Esophagus muscularis mucosa (tissue), 4 donors: ENCODE measurements around the gene DNM3. TPM values are rescaled to one million over a fixed set of nuclear protein-coding genes. Genes with fewer than 3 reads are reported as not detected.

Experiments used
- DNase-seq: peaks from one replicate; pipeline ENCODE4 v3.0.0-alpha.2; 2017; ENCODE audit errors: extremely low spot score
- H3K27ac ChIP-seq, 4 donors: fragments of 200-600 bp; sonication (generic); replicated peaks in 1 of 4; 1 replicate in 3 of 4; 2 replicates in 1 of 4; pipeline ENCODE4 v1.5.1; 2016 to 2019; ENCODE audit warnings: mild to moderate bottlenecking in 1 of 4
- H3K27me3 ChIP-seq, 4 donors: fragments of 200-600 bp; sonication (generic); one replicate each; pipeline versions ENCODE4 v1.5.1 to v1.6.0; 2016 to 2019
- H3K36me3 ChIP-seq, 4 donors: fragments of 200-600 bp; sonication (generic); one replicate each; pipeline ENCODE4 v1.5.1; 2016 to 2019
- H3K4me1 ChIP-seq, 4 donors: fragments of 200-600 bp; sonication (generic); one replicate each; pipeline ENCODE4 v1.5.1; 2016 to 2019
- H3K4me3 ChIP-seq, 4 donors: fragments of 200-600 bp; sonication (generic); 1 replicate in 2 of 4; 2 replicates in 2 of 4; pipeline ENCODE4 v1.5.1; 2016 to 2019; ENCODE audit warnings: mild to moderate bottlenecking in 4 of 4, moderate library complexity in 1 of 4
- H3K9me3 ChIP-seq, 4 donors: fragments of 200-600 bp; sonication (generic); 1 replicate in 3 of 4; 2 replicates in 1 of 4; pipeline ENCODE4 v1.5.1; 2016 to 2019
- CTCF ChIP-seq, 3 experiments: fragments of 200-600 bp in 2 of 3; fragments of 450-650 bp in 1 of 3; sonication (generic) in 2 of 3; IDR thresholded peaks; one replicate each; pipeline ENCODE4 v1.5.1; 2017 to 2019; ENCODE audit warnings: antibody characterized with exemption in 3 of 3, mild to moderate bottlenecking in 2 of 3, moderate library complexity in 1 of 3
- EP300 ChIP-seq: sonication (generic); formaldehyde crosslinking; IDR thresholded peaks from one replicate; pipeline ENCODE4 v1.6.1; 2017; ENCODE audit warnings: antibody characterized with exemption
- POLR2A ChIP-seq: fragments of 450-650 bp; IDR thresholded peaks from one replicate; pipeline ENCODE4 v1.6.1; 2017; ENCODE audit warnings: antibody characterized with exemption, moderate library complexity, mild to moderate bottlenecking, low read depth
- POLR2AphosphoS5 ChIP-seq, 2 donors: sonication (generic); formaldehyde crosslinking; IDR thresholded peaks; one replicate each; pipeline ENCODE4 v1.6.1; 2017; ENCODE audit warnings: antibody characterized with exemption in 2 of 2
- WGBS: methylation state at CpG from one replicate; pipeline ENCODE4 v1.1.5; 2018; 5-methylcytosine and 5-hydroxymethylcytosine counted together
- intact Hi-C: fragments of 100-400 bp; cut with DNase I; formaldehyde crosslinking; loops from one replicate; pipeline ENCODE4 v1.15.1; 2023
- total RNA-seq, 4 donors: library from RNA; depleted of rRNA; stranded (reverse); fragments of >200 nt; gene quantifications; one replicate each; pipeline versions ENCODE4 v1.1.0 to v1.2.1, GENCODE V29; 2016

DNM3 gene
- total RNA-seq, 4 donors from 2014 or later, result 3.3 to 6.4 (median 3.9) TPM

GRCh38 chr1:171984850-171985485 lies 143.7 kb downstream of the DNM3 start:
- intact Hi-C loops, result loop anchor here (1.0 kb wide), 1 partner anchor 183 kb away; no protein-coding TSS in a partner anchor

GRCh38 chr1:171985639-171986038 lies 144.3 kb downstream of the DNM3 start:
- Histone ChIP-seq H3K27ac (no peak overlapping the region), H3K9me3 (no peaks in the 10 kb centered on the region), H3K4me1 (peaks cover 0 to 7% (median 3%) of the 10 kb centered on the region in 4 donors), H3K27me3 (no peaks in the 10 kb centered on the region), H3K4me3 (no peak overlapping the region), H3K36me3 (no peaks in the 10 kb centered on the region)
- TF ChIP-seq CTCF (IDR thresholded peaks at IDR 0.05) (no peak), EP300 (no peak), POLR2AphosphoS5 (IDR thresholded peaks at IDR 0.05) (no peak), POLR2A (no peak)
- no peak for DNase-seq
- 68% methylated on average over 2 of the region's 2 CpGs for WGBS
- intact Hi-C loops, result loop anchor here (1.0 kb wide), 1 partner anchor 183 kb away; no protein-coding TSS in a partner anchor

More at GRCh38 chr1:171984850-171985485, 143.7 kb downstream of the DNM3 start:
- no peaks in the 10 kb centered on the region for H3K9me3 ChIP-seq
- H3K27me3 ChIP-seq, result no peaks in the 10 kb centered on the region
- H3K36me3 ChIP-seq, result no peaks in the 10 kb centered on the region
- H3K4me1 ChIP-seq, result peaks cover 0 to 7% (median 3%) of the 10 kb centered on the region in 4 donors
- 26% methylated on average over 3 of the region's 3 CpGs for whole genome bisulfite sequencing
- H3K4me3 ChIP-seq, result no peak overlapping the region
- H3K27ac ChIP-seq, result no peak overlapping the region
- no peak for DNase-seq
- TF ChIP-seq POLR2A, result no peak
- no peak for TF ChIP-seq EP300
- peak; percentile 67 to 80 (median 70) for TF ChIP-seq CTCF (IDR thresholded peaks at IDR 0.05)
- TF ChIP-seq POLR2AphosphoS5 (IDR thresholded peaks at IDR 0.05), result no peak

- Histone ChIP-seq H3K36me3 (no peaks in the 10 kb centered on the region), H3K27ac (no peak overlapping the region), H3K27me3 (no peaks in the 10 kb centered on the region), H3K4me1 (peaks cover 0 to 7% (median 3%) of the 10 kb centered on the region in 4 donors), H3K9me3 (no peaks in the 10 kb centered on the region), H3K4me3 (no peak overlapping the region)
- 52% methylated on average over 1 of the region's 1 CpG for WGBS
- no peak for TF ChIP-seq POLR2AphosphoS5 (IDR thresholded peaks at IDR 0.05)
- no peak for TF ChIP-seq CTCF (IDR thresholded peaks at IDR 0.05)
- TF ChIP-seq EP300, result no peak
- TF ChIP-seq POLR2A, result no peak
- intact Hi-C loops, result no loop called here
- no peak for DNase-seq
Observed at GRCh38 chr1:171988243-171988885, 147.1 kb downstream of the DNM3 start.

- Histone ChIP-seq H3K36me3 (no peaks in the 10 kb centered on the region), H3K4me3 (no peak overlapping the region), H3K27me3 (no peaks in the 10 kb centered on the region), H3K4me1 (no peaks in the 10 kb centered on the region), H3K9me3 (no peaks in the 10 kb centered on the region), H3K27ac (no peak overlapping the region)
- no peak for DNase-seq
- intact Hi-C loops, result no loop called here
- no peak for TF ChIP-seq EP300
Observed at GRCh38 chr1:171990371-171990770, 149.1 kb downstream of the DNM3 start.

GRCh38 chr1:171994293-171994692 lies 153.0 kb downstream of the DNM3 start:
- no peak overlapping the region for H3K27ac ChIP-seq
- no peak for DNase-seq
- no peaks in the 10 kb centered on the region for H3K4me1 ChIP-seq
- TF ChIP-seq POLR2AphosphoS5 (IDR thresholded peaks at IDR 0.05), result no peak
- no peak for TF ChIP-seq CTCF (IDR thresholded peaks at IDR 0.05)
- TF ChIP-seq POLR2A, result no peak
- TF ChIP-seq EP300, result no peak
- H3K4me3 ChIP-seq, result no peak overlapping the region
- no peaks in the 10 kb centered on the region for H3K27me3 ChIP-seq
- WGBS, result 93% methylated on average over 2 of the region's 2 CpGs
- intact Hi-C loops, result no loop called here
- no peaks in the 10 kb centered on the region for H3K9me3 ChIP-seq
- H3K36me3 ChIP-seq, result no peaks in the 10 kb centered on the region
